Activated CD4-positive, CD25-positive, alpha-beta regulatory T cell (primary cell): ENCODE data around the gene CMTM7.

Experiments used
- DNase-seq, 4 experiments: peaks; one replicate each; lab custom pipeline; 2025; lab: John Stamatoyannopoulos, UW

The CMTM7 gene

DNA sequence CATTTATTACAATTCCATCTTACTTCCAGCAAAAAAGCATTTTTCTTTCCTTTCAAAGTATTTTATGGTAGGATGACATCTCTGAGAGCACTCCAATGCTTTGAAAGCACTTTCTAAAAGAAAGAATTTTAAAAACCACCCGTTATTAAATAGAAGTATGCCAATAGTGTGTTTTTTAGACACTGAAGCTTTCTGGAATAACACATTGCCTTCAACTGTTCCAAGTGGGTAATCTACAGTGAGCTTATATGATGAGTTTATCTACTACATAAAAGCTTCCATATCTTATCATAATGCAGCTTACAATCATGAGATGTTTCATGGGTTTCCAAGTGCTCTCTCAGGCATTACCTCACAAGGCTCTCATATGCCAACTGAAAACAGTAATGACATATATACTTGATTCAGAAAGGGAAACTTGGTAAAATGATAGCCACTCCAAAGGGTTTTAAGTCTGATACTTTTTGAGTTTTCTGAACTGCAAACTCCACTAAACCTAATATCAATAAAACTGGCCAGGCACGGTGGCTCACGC lies 96.9 kb downstream of the CMTM7 start:
- no peak for DNase-seq

- no peak for DNase-seq
These were observed 101.2 kb downstream of the CMTM7 start for GRCh38 chr3:32492684-32493436.

DNA sequence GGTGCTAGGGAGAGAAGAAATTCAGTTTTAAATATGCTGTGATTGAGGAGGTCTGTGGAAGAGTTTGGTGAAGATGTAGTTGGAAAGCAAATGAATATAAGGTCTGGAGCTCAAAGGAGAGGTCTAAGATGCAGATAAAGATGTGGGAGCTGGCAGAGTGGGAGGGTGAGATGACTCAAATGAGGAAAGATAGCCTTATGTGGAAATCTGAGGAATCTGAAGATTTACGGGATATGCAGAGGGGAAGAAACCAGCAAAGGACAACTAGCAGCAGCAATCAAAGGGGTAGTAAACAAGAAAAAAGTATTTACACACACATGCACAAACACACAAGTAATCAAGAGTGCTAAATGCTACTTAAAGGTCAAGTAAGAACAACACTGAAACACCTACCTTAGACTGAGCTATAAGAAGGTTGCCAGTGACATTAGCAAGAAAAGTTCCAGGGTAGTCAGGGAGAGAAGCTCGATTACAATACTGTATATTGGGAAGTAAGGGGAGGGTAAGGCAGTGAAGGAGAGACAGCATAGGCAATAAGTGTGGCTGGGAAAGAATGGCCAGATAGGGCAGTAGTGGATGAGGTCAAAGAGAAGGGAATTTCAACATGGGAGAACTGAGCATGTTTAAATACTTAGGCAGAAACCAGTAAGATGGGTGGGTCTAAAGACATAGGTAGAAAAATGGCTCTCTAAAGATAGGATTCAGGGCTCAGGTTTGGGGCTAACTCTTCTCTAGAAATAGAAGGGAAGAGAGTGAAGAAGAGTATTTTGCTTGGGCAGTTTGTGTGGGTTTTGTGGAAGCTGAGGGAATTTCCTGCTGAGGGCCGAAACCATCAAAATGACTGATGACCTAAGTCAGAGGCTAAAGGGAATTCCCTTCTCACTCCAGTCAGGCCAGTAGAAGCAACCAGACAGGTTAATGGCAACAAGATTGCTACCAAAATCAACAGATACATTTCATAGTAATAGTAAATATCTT lies 102.1 kb downstream of the CMTM7 start:
- no peak for DNase-seq

GRCh38 chr3:32495085-32495484 lies 103.4 kb downstream of the CMTM7 start:
- DNase-seq: no peak

- DNase-seq: no peak
These were observed 104.0 kb downstream of the CMTM7 start for GRCh38 chr3:32495609-32496008.

- no peak for DNase-seq
These were observed 106.6 kb downstream of the CMTM7 start for GRCh38 chr3:32498252-32498651.

- no peak for DNase-seq
These were observed 107.3 kb downstream of the CMTM7 start for GRCh38 chr3:32498992-32499391.

DNA sequence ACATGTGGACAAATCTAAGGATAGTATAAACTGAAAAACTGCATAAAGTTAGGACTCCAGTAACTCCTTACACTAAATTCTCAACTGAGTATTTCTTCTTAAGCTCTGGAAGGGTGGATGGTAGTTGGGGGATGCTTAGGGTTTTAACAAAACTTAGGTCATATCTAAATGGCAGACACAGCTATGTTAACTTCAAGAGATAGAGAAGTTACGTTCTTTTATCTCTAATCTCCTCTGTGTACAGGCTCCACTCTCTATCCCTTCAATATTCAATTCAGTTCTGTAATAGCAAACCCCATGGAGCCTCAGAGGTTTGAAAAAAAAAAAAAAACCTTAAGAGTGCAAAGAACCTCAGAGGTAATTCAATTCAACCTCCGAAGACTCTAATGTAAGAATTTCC lies 107.9 kb downstream of the CMTM7 start:
- no peak for DNase-seq

GRCh38 chr3:32500231-32500630 lies 108.6 kb downstream of the CMTM7 start:
- DNase-seq: no peak

DNA sequence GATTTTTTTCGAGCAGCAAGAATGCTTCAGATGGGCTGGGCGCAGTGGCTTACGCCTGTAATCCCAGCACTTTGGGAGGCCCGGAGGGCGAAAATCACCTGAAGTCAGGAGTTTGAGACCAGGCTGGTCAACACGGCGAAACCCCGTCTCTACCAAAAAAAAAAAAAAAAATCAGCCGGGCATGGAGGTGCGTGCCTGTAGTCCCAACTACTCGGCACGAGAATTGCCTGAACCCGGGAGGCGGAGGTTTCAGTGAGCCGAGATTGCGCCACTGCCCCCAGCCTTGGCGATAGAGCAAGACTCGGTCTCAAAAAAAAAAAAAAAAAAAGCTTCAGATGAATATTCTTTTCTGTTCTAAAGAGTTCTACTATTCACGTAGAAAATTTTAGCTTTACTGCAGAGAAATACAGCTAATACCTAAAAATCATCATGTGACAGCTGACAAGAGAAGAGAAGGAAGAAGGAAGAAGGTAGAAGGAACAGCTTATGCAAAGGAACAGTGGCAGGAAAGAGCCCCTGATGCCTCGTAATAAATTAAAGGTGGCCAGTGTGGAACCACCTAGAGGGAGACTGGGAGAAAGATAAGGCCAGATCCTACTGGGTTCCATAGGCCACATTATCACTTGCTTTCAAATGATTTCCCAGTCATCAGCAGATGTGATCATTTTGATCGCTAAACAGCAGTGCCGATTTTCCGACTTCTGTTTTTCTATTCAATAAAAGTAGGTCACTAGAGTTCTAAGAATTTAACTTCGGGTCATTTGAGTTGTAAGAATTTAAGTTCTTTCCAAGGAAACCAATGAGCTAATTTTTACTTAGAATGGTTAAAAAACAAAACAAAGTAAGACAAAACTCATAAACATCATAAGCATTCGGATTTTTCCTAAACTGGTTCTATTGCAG lies 109.5 kb downstream of the CMTM7 start:
- no peak for DNase-seq

GRCh38 chr3:32501783-32502117 lies 110.1 kb downstream of the CMTM7 start:
- no peak for DNase-seq

- DNase-seq: peak; percentile 59 to 73 (median 72)
These were observed 110.7 kb downstream of the CMTM7 start, which contains the start of gene CMTM6 for GRCh38 chr3:32502118-32502945. CMTM6 (minus strand) TSS chr3:32502852; CDS start chr3:32502745, 107 bp downstream.

DNA sequence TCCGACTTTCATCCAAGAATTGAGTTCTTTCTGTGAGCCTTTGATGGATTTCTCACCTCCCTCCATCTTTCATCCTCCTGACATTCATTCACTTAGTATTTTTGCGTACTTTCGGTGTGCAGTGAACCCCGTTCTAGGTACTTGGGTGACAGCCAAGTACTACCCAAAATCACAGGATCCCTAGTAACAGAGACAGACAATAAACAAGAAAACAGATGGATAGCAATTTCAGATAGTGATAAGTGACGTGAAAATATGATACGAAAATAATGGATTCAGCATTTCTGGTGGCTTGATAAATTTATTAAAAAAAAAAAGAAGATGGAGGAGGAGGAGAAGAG lies 111.3 kb downstream of the CMTM7 start:
- no peak for DNase-seq
